ENCODE results near the gene SLC66A3.

Gene SLC66A3

GRCh38 chr2:11187731-11188130, 32.5 kb downstream of the SLC66A3 start:
- ATAC-seq (replicated peaks) (no peak), DNase-seq (no peak)
- H3K36me3 Mint-ChIP-seq, result peaks cover 16 to 29% of the 10 kb centered on the region in 2 donors
- H3K4me3 Mint-ChIP-seq, result no peak overlapping the region
- no peak overlapping the region for H3K27ac Mint-ChIP-seq
- H3K9me3 Mint-ChIP-seq, result no peaks in the 10 kb centered on the region
- no peaks in the 10 kb centered on the region for H3K27me3 Mint-ChIP-seq
- no peaks in the 10 kb centered on the region for H3K4me1 Mint-ChIP-seq

- DNase-seq (no peak), ATAC-seq (replicated peaks) (no peak)
- no peaks in the 10 kb centered on the region for H3K9me3 Mint-ChIP-seq
- no peak overlapping the region for H3K27ac Mint-ChIP-seq
- no peaks in the 10 kb centered on the region for H3K4me1 Mint-ChIP-seq
- H3K27me3 Mint-ChIP-seq, result no peaks in the 10 kb centered on the region
- H3K36me3 Mint-ChIP-seq, result peaks cover 22 to 37% of the 10 kb centered on the region in 2 donors
- no peak overlapping the region for H3K4me3 Mint-ChIP-seq
Observed at GRCh38 chr2:11196246-11196645, 41.0 kb downstream of the SLC66A3 start.

GRCh38 chr2:11200651-11201050, 45.4 kb downstream of the SLC66A3 start:
- Mint-ChIP-seq H3K9me3 (no peaks in the 10 kb centered on the region), H3K36me3 (peaks cover 13 to 40% of the 10 kb centered on the region in 2 donors), H3K4me1 (peaks cover 8 to 14% of the 10 kb centered on the region in 2 donors), H3K4me3 (no peak overlapping the region), H3K27ac (no peak overlapping the region), H3K27me3 (no peaks in the 10 kb centered on the region)
- no peak for DNase-seq
- no peak for ATAC-seq (replicated peaks)

GRCh38 chr2:11201969-11202368, 46.7 kb downstream of the SLC66A3 start:
- Mint-ChIP-seq H3K27ac (no peak overlapping the region), H3K36me3 (peaks cover 8 to 37% of the 10 kb centered on the region in 2 donors), H3K9me3 (no peaks in the 10 kb centered on the region), H3K4me3 (no peak overlapping the region), H3K4me1 (peaks cover 8 to 14% of the 10 kb centered on the region in 2 donors), H3K27me3 (no peaks in the 10 kb centered on the region)
- ATAC-seq (replicated peaks), result no peak
- DNase-seq, result no peak

- ATAC-seq (replicated peaks), result peak; percentile 87 to 94
- H3K4me3 Mint-ChIP-seq, result no peak overlapping the region
- no peaks in the 10 kb centered on the region for H3K9me3 Mint-ChIP-seq
- peaks cover 8 to 40% of the 10 kb centered on the region in 2 donors for H3K36me3 Mint-ChIP-seq
- peaks cover 8 to 14% of the 10 kb centered on the region in 2 donors for H3K4me1 Mint-ChIP-seq
- no peaks in the 10 kb centered on the region for H3K27me3 Mint-ChIP-seq
- no peak for DNase-seq
- peak overlapping the region; percentile 25 for H3K27ac Mint-ChIP-seq
Observed at GRCh38 chr2:11203480-11203879, 48.2 kb downstream of the SLC66A3 start.

- Mint-ChIP-seq H3K27me3 (no peaks in the 10 kb centered on the region), H3K4me1 (peaks cover 8 to 14% of the 10 kb centered on the region in 2 donors), H3K4me3 (no peak overlapping the region), H3K27ac (no peak overlapping the region), H3K36me3 (peaks cover 8 to 29% of the 10 kb centered on the region in 2 donors), H3K9me3 (no peaks in the 10 kb centered on the region)
- ATAC-seq (replicated peaks), result no peak
- no peak for DNase-seq
Observed at GRCh38 chr2:11208083-11208482, 52.8 kb downstream of the SLC66A3 start.

GRCh38 chr2:11212645-11213044, 57.4 kb downstream of the SLC66A3 start:
- Mint-ChIP-seq H3K4me1 (no peaks in the 10 kb centered on the region), H3K27me3 (no peaks in the 10 kb centered on the region), H3K4me3 (no peak overlapping the region), H3K27ac (no peak overlapping the region), H3K9me3 (no peaks in the 10 kb centered on the region), H3K36me3 (peaks cover 13 to 40% of the 10 kb centered on the region in 2 donors)
- no peak for DNase-seq
- no peak for ATAC-seq (replicated peaks)

GRCh38 chr2:11213090-11213638, 57.9 kb downstream of the SLC66A3 start:
- no peaks in the 10 kb centered on the region for H3K4me1 Mint-ChIP-seq
- H3K36me3 Mint-ChIP-seq, result peaks cover 13 to 40% of the 10 kb centered on the region in 2 donors
- no peak overlapping the region for H3K4me3 Mint-ChIP-seq
- H3K27ac Mint-ChIP-seq, result no peak overlapping the region
- no peaks in the 10 kb centered on the region for H3K27me3 Mint-ChIP-seq
- no peaks in the 10 kb centered on the region for H3K9me3 Mint-ChIP-seq
- ATAC-seq (replicated peaks) (no peak), DNase-seq (no peak)

GRCh38 chr2:11213975-11214374, 58.7 kb downstream of the SLC66A3 start:
- no peaks in the 10 kb centered on the region for H3K4me1 Mint-ChIP-seq
- no peak for DNase-seq
- no peak overlapping the region for H3K27ac Mint-ChIP-seq
- no peaks in the 10 kb centered on the region for H3K9me3 Mint-ChIP-seq
- H3K4me3 Mint-ChIP-seq, result no peak overlapping the region
- no peak for ATAC-seq (replicated peaks)
- H3K27me3 Mint-ChIP-seq, result no peaks in the 10 kb centered on the region
- H3K36me3 Mint-ChIP-seq, result peaks cover 13 to 40% of the 10 kb centered on the region in 2 donors

GRCh38 chr2:11214770-11215169, 59.5 kb downstream of the SLC66A3 start:
- H3K4me1 Mint-ChIP-seq, result no peaks in the 10 kb centered on the region
- ATAC-seq (replicated peaks), result no peak
- no peaks in the 10 kb centered on the region for H3K9me3 Mint-ChIP-seq
- H3K27ac Mint-ChIP-seq, result no peak overlapping the region
- H3K27me3 Mint-ChIP-seq, result no peaks in the 10 kb centered on the region
- DNase-seq, result no peak
- no peak overlapping the region for H3K4me3 Mint-ChIP-seq
- peaks cover 18 to 45% of the 10 kb centered on the region in 2 donors for H3K36me3 Mint-ChIP-seq

- no peaks in the 10 kb centered on the region for H3K9me3 Mint-ChIP-seq
- H3K4me1 Mint-ChIP-seq, result no peaks in the 10 kb centered on the region
- DNase-seq, result no peak
- ATAC-seq (replicated peaks), result no peak
- no peak overlapping the region for H3K27ac Mint-ChIP-seq
- no peaks in the 10 kb centered on the region for H3K27me3 Mint-ChIP-seq
- peaks cover 21 to 50% of the 10 kb centered on the region in 2 donors for H3K36me3 Mint-ChIP-seq
- no peak overlapping the region for H3K4me3 Mint-ChIP-seq
Observed at GRCh38 chr2:11215407-11215806, 60.1 kb downstream of the SLC66A3 start.

GRCh38 chr2:11220445-11220844, 65.2 kb downstream of the SLC66A3 start:
- Mint-ChIP-seq H3K27ac (no peak overlapping the region), H3K27me3 (no peaks in the 10 kb centered on the region), H3K4me3 (no peak overlapping the region), H3K9me3 (peaks cover 0 to 1% of the 10 kb centered on the region in 2 donors), H3K36me3 (peaks cover 21 to 45% of the 10 kb centered on the region in 2 donors), H3K4me1 (peaks cover 5 to 7% of the 10 kb centered on the region in 2 donors)
- DNase-seq (no peak), ATAC-seq (replicated peaks) (no peak)

- Mint-ChIP-seq H3K36me3 (peaks cover 20 to 39% of the 10 kb centered on the region in 2 donors), H3K27ac (no peak overlapping the region), H3K27me3 (no peaks in the 10 kb centered on the region), H3K4me3 (no peak overlapping the region), H3K9me3 (peaks cover 0 to 4% of the 10 kb centered on the region in 2 donors), H3K4me1 (peaks cover 7 to 9% of the 10 kb centered on the region in 2 donors)
- DNase-seq (no peak), ATAC-seq (replicated peaks) (no peak)
Observed at GRCh38 chr2:11222845-11223244, 67.6 kb downstream of the SLC66A3 start.

- Mint-ChIP-seq H3K4me3 (no peak overlapping the region), H3K9me3 (peaks cover 0 to 4% of the 10 kb centered on the region in 2 donors), H3K4me1 (peaks cover 9% of the 10 kb centered on the region in 2 donors), H3K27me3 (no peaks in the 10 kb centered on the region), H3K27ac (peak overlapping the region; percentile 25), H3K36me3 (peaks cover 17 to 32% of the 10 kb centered on the region in 2 donors)
- DNase-seq (no peak), ATAC-seq (replicated peaks) (peak; percentile 99 to 100)
Observed at GRCh38 chr2:11224887-11225286, 69.6 kb downstream of the SLC66A3 start.

GRCh38 chr2:11227595-11227994, 72.3 kb downstream of the SLC66A3 start:
- Mint-ChIP-seq H3K4me1 (peaks cover 9% of the 10 kb centered on the region in 2 donors), H3K27me3 (no peaks in the 10 kb centered on the region), H3K9me3 (peaks cover 0 to 4% of the 10 kb centered on the region in 2 donors), H3K27ac (no peak overlapping the region), H3K36me3 (peaks cover 11 to 29% of the 10 kb centered on the region in 2 donors), H3K4me3 (no peak overlapping the region)
- ATAC-seq (replicated peaks) (no peak), DNase-seq (no peak)
